ENCODE results near the gene RTN4R. TPM values are rescaled to one million over a fixed set of nuclear protein-coding genes. Genes with fewer than 3 reads are reported as not detected.

Gene RTN4R
- total and polyA plus RNA-seq, 9 of the 15 experiments (the other 6 are each of a cell fraction or from before 2014, with no cell fraction given) = 0.04 to 2.8 (median 1.4) TPM; not detected in 3

GRCh38 chr22:20206709-20207215 is 61.4 kb downstream of the RTN4R start (continued):
- TF ChIP-seq NFRKB (IDR thresholded peaks at IDR 0.05; ENCODE audit: low read depth) = no peak
- TF ChIP-seq ZNF316 (IDR thresholded peaks at IDR 0.05) = no peak
- TF ChIP-seq CREB3 (tag; conservative IDR thresholded peaks at IDR 0.05; ENCODE audit: low read depth) = no peak
- TF ChIP-seq L3MBTL2 (IDR thresholded peaks at IDR 0.05) = peak; percentile 91
- no peak for TF ChIP-seq FOXJ2 (tag; IDR thresholded peaks at IDR 0.05)
- TF ChIP-seq EP400 (IDR thresholded peaks at IDR 0.05) = no peak
- TF ChIP-seq SMAD2 (IDR thresholded peaks at IDR 0.05; ENCODE audit: low read depth, low read length) = no peak
- no peak for TF ChIP-seq ZNF175 (CRISPR knock-in tag; IDR thresholded peaks at IDR 0.05; ENCODE audit: low read depth)
- TF ChIP-seq ZBTB49 (CRISPR knock-in tag; IDR thresholded peaks at IDR 0.05; ENCODE audit: borderline replicate concordance) = no peak
- TF ChIP-seq CEBPZ (IDR thresholded peaks at IDR 0.05; ENCODE audit: borderline replicate concordance, low read depth, low read length) = no peak
- TF ChIP-seq GTF2E2 (tag; IDR thresholded peaks at IDR 0.05) = no peak
- TF ChIP-seq BCLAF1 (IDR thresholded peaks at IDR 0.05; ENCODE audit: borderline replicate concordance in 1 of 2, control insufficient read depth in 1 of 2, low read depth in 2 of 2, low read length in 1 of 2) = no peak
- peak; percentile 16 for TF ChIP-seq DACH1 (IDR thresholded peaks at IDR 0.05; ENCODE audit: partially characterized antibody)
- TF ChIP-seq ZNF143 (CRISPR knock-in tag; IDR thresholded peaks at IDR 0.05) = no peak
- no peak for TF ChIP-seq BRF2 (IDR thresholded peaks at IDR 0.05; ENCODE audit: borderline replicate concordance, insufficient read depth, insufficient read length)
- TF ChIP-seq MECOM (CRISPR knock-in tag; IDR thresholded peaks at IDR 0.05) = no peak

All from K562 (cell line).